IMR-90 (cell line): ENCODE measurements around the gene ST6GALNAC3. TPM values are rescaled to one million over a fixed set of nuclear protein-coding genes. Genes with fewer than 3 reads are reported as not detected.

Experiments
- ATAC-seq: fragments of 200-7000 bp; cut with Tn5 transposase; 2 replicates; pipeline ENCODE4 v1.9.1; 2020; ENCODE audit warnings: low read depth, mild to moderate bottlenecking, moderate library complexity
- BruUV-seq: library from RNA; stranded (reverse); fragments of 400-500 nt; replicated peaks from 2 replicates; lab custom pipeline; 2021; lab: Mats Ljungman, UMichigan
- CTCF ChIA-PET: fragments of 300-600 bp; formaldehyde crosslinking; extraction: SDS; loops from one replicate; lab custom pipeline; 2021; ENCODE audit warnings: antibody characterized with exemption; lab: Yijun Ruan, JAX
- POLR2A ChIA-PET: fragments of 300-600 bp; sonication (Branson Sonifier 250); formaldehyde crosslinking; loops from one replicate; lab custom pipeline; 2022; ENCODE audit warnings: antibody characterized with exemption; ENCODE audit not compliant: unreplicated experiment; lab: Charles Lee
- DNase-seq: peaks from one replicate; pipeline ENCODE4 v3.0.0; 2013
- H2AFZ ChIP-seq: replicated peaks from 2 replicates; pipeline ENCODE3; 2013; ENCODE audit warnings: low read length, mild to moderate bottlenecking; ENCODE audit not compliant: poor library complexity
- H2AK5ac ChIP-seq: 2 replicates; pipeline ENCODE4 v1.6.1; 2013; ENCODE audit warnings: low read depth, low read length, inconsistent platforms
- H2AK9ac ChIP-seq: replicated peaks from 2 replicates; pipeline ENCODE3; 2013; ENCODE audit warnings: mild to moderate bottlenecking, low read depth, low read length, moderate library complexity; ENCODE audit not compliant: poor library complexity
- H2BK120ac ChIP-seq: 2 replicates; pipeline ENCODE4 v1.6.1; 2013; ENCODE audit warnings: low read depth, low read length, inconsistent platforms
- H2BK15ac ChIP-seq: 3 replicates; pipeline ENCODE4 v1.6.1; 2013; ENCODE audit warnings: low read depth, low read length, inconsistent platforms
- H2BK20ac ChIP-seq: 2 replicates; pipeline ENCODE4 v1.6.1; 2013; ENCODE audit warnings: low read depth, mild to moderate bottlenecking, inconsistent platforms, low read length, moderate library complexity
- H2BK5ac ChIP-seq: 2 replicates; pipeline ENCODE4 v1.6.1; 2013; ENCODE audit warnings: mild to moderate bottlenecking, low read depth, low read length, inconsistent platforms; ENCODE audit not compliant: poor library complexity, severe bottlenecking
- H3K14ac ChIP-seq: replicated peaks from 2 replicates; pipeline ENCODE4 v1.6.1; 2013; ENCODE audit warnings: low read depth, low read length, inconsistent platforms
- H3K18ac ChIP-seq: 2 replicates; pipeline ENCODE4 v1.6.1; 2013; ENCODE audit warnings: low read depth, low read length, control low read depth
- H3K23ac ChIP-seq: 2 replicates; pipeline ENCODE4 v1.6.1; 2013; ENCODE audit warnings: low read depth, low read length, inconsistent platforms
- H3K27ac ChIP-seq: 2 replicates; pipeline ENCODE4 v1.5.1; 2013; ENCODE audit warnings: mild to moderate bottlenecking, control low read depth, low read length; ENCODE audit not compliant: insufficient read depth
- H3K27me3 ChIP-seq: 2 replicates; pipeline ENCODE4 v1.6.1; 2013; ENCODE audit warnings: low read length; ENCODE audit not compliant: control insufficient read depth, insufficient read depth
- H3K36me3 ChIP-seq: 2 replicates; pipeline ENCODE4 v1.6.1; 2013; ENCODE audit warnings: low read length, mixed read lengths; ENCODE audit not compliant: control insufficient read depth, insufficient read depth
- H3K4ac ChIP-seq: 2 replicates; pipeline ENCODE4 v1.6.1; 2013; ENCODE audit warnings: low read depth, low read length, inconsistent platforms
- H3K4me1 ChIP-seq: 2 replicates; pipeline ENCODE4 v1.6.1; 2013; ENCODE audit warnings: low read length, mixed read lengths; ENCODE audit not compliant: control insufficient read depth, insufficient read depth
- H3K4me2 ChIP-seq: 2 replicates; pipeline ENCODE4 v1.6.1; 2013; ENCODE audit warnings: low read depth, mild to moderate bottlenecking, control low read depth, low read length, moderate library complexity
- H3K4me3 ChIP-seq: 2 replicates; pipeline ENCODE4 v1.5.1; 2013; ENCODE audit warnings: low read depth, mild to moderate bottlenecking, control low read depth, low read length, moderate library complexity; ENCODE audit not compliant: insufficient read depth
- H3K56ac ChIP-seq: 2 replicates; pipeline ENCODE4 v1.6.1; 2013; ENCODE audit warnings: low read length, inconsistent platforms; ENCODE audit not compliant: insufficient read depth; ENCODE audit errors: extremely low read depth
- H3K79me1 ChIP-seq, 2 experiments: 2 replicates each; pipeline ENCODE4 v1.6.1; 2013; ENCODE audit warnings: low read length in 2 of 2, inconsistent platforms in 1 of 2, low read depth in 1 of 2
- H3K9ac ChIP-seq: 2 replicates; pipeline ENCODE4 v1.6.1; 2013; ENCODE audit warnings: low read depth, low read length, control low read depth
- H3K9me1 ChIP-seq: 2 replicates; pipeline ENCODE4 v1.6.1; 2013; ENCODE audit warnings: low read length, inconsistent platforms; ENCODE audit not compliant: insufficient read depth
- H3K9me3 ChIP-seq: 2 replicates; pipeline ENCODE4 v1.6.1; 2013; ENCODE audit warnings: low read length; ENCODE audit not compliant: control insufficient read depth, insufficient read depth
- H4K20me1 ChIP-seq: 2 replicates; pipeline ENCODE4 v1.6.1; 2013; ENCODE audit warnings: low read length, inconsistent platforms; ENCODE audit not compliant: insufficient read depth
- H4K5ac ChIP-seq: 2 replicates; pipeline ENCODE4 v1.6.1; 2013; ENCODE audit warnings: mild to moderate bottlenecking, low read depth, low read length, control low read depth
- H4K8ac ChIP-seq, 2 experiments: 2 replicates each; pipeline ENCODE4 v1.6.1; 2013; ENCODE audit warnings: low read depth in 2 of 2, low read length in 2 of 2, control low read depth in 1 of 2, inconsistent platforms in 1 of 2
- H4K91ac ChIP-seq: 2 replicates; pipeline ENCODE4 v1.6.1; 2013; ENCODE audit warnings: low read depth, low read length, inconsistent platforms; ENCODE audit not compliant: insufficient read depth
- BHLHE40 ChIP-seq: fragments of 150-350 bp; IDR thresholded peaks from 2 replicates; pipeline ENCODE4 v1.6.1; 2016; ENCODE audit warnings: mild to moderate bottlenecking, low read depth, low read length
- CEBPB ChIP-seq: IDR thresholded peaks from 2 replicates; pipeline ENCODE4 v1.6.1; 2012; ENCODE audit warnings: low read depth, low read length, improper control_type of control experiment
- MAFK ChIP-seq: IDR thresholded peaks from 2 replicates; pipeline ENCODE4 v1.6.1; 2012; ENCODE audit warnings: low read depth, low read length, improper control_type of control experiment
- MAZ ChIP-seq: IDR thresholded peaks from 2 replicates; pipeline ENCODE4 v1.6.1; 2012; ENCODE audit warnings: low read depth, mild to moderate bottlenecking, low read length, improper control_type of control experiment, moderate library complexity, borderline replicate concordance
- NFE2L2 ChIP-seq: fragments of 150-350 bp; IDR thresholded peaks from 2 replicates; pipeline ENCODE4 v1.6.1; 2016; ENCODE audit warnings: low read depth, mild to moderate bottlenecking, low read length
- RAD21 ChIP-seq: IDR thresholded peaks from 2 replicates; pipeline ENCODE4 v1.6.1; 2012; ENCODE audit warnings: low read length, improper control_type of control experiment
- SMC3 ChIP-seq: fragments of 150-350 bp; IDR thresholded peaks from 2 replicates; pipeline ENCODE4 v1.6.1; 2016; ENCODE audit warnings: low read depth, mild to moderate bottlenecking, antibody characterized with exemption, low read length, moderate library complexity
- WGBS, 2 experiments: methylation state at CpG; one replicate each; pipeline versions ENCODE4 v1.1.5 to v1.1.7; 2013; ENCODE audit warnings: missing lambda C conversion rate in 2 of 2; ENCODE audit not compliant: insufficient read length in 1 of 2; ENCODE audit errors: extremely low coverage in 2 of 2; 5-methylcytosine and 5-hydroxymethylcytosine counted together
- dilution Hi-C: fragments of 300-500 bp; cut with HindIII; formaldehyde crosslinking; loops from one replicate; pipeline ENCODE4 v1.14.3; 2018; ENCODE audit warnings: low sequenced_read_pairs; ENCODE audit not compliant: unreplicated experiment
- in situ Hi-C: fragments of 300-500 bp; cut with MboI; formaldehyde crosslinking; loops from 3 replicates; pipeline ENCODE4 v1.14.3; 2019; ENCODE audit warnings: low sequenced_read_pairs, inconsistent platforms, mixed read lengths
- intact Hi-C: fragments of 100-400 bp; cut with micrococcal nuclease; formaldehyde crosslinking; loops from 2 replicates; pipeline ENCODE4 v1.10.0; 2022
- polyA plus RNA-seq, 3 experiments: library from polyadenylated mRNA; depleted of rRNA; stranded (reverse); fragments of >200 nt; gene quantifications; 2 replicates each; pipeline ENCODE4 v1.2.3, GENCODE V29; 2012; ENCODE audit warnings: low replicate concordance in 1 of 3
- total RNA-seq: library from RNA; depleted of rRNA; stranded (reverse); fragments of >200 nt; gene quantifications from 2 replicates; pipeline ENCODE4 v1.2.3, GENCODE V29; 2012
- TF ChIP-seq, protein P1 (sequence below): conservative IDR thresholded peaks from 2 replicates; pipeline ENCODE4 v1.5.1; 2012; ENCODE audit warnings: mild to moderate bottlenecking, low read depth, low read length, improper control_type of control experiment
- TF ChIP-seq, protein P2 (sequence below): fragments of 150-350 bp; IDR thresholded peaks from 2 replicates; pipeline ENCODE4 v1.6.1; 2016; ENCODE audit warnings: low read depth, mild to moderate bottlenecking, low read length, moderate library complexity, borderline replicate concordance

ST6GALNAC3 gene
- total and polyA plus RNA-seq, 2 of the 4 experiments (the other 2 are of a cell fraction), result 0.65 to 1.3 TPM

DNA sequence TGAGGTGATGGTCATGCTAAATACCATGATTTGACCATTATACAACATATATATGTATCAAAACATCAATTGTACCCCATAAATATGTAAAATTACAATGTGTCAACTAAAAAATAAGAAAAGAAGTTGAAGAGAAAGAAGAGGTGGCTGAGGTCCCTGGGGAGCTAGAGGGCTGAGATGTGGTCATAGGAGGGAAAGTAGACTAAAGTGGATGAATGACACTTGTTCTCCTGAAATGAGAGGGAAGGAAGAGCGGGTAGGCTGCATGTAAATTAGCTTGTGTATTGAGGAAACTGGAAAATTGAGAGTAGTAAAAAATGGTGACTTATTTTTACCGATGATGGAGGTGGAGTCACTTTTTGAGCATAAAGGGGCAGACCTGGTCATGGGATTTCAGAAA is 117.0 kb downstream of the ST6GALNAC3 start:
- Histone ChIP-seq H2AK5ac (no peak overlapping the region), H3K4me1 (no peaks in the 10 kb centered on the region), H3K36me3 (no peaks in the 10 kb centered on the region), H4K91ac (no peak overlapping the region), H2BK20ac (no peak overlapping the region), H3K4ac (no peak overlapping the region), H2AFZ (no peak overlapping the region), H3K27me3 (no peaks in the 10 kb centered on the region), H3K56ac (no peak overlapping the region), H3K9me1 (no peaks in the 10 kb centered on the region), H3K79me1 (no peaks in the 10 kb centered on the region), H3K18ac (no peak overlapping the region), H3K4me3 (no peak overlapping the region), H3K23ac (no peak overlapping the region), H2AK9ac (no peak overlapping the region), H4K20me1 (no peaks in the 10 kb centered on the region), H3K9ac (no peak overlapping the region), H3K9me3 (no peaks in the 10 kb centered on the region), H3K4me2 (no peak overlapping the region), H2BK5ac (no peak overlapping the region), H3K27ac (no peak overlapping the region), H2BK15ac (no peak overlapping the region), H2BK120ac (no peak overlapping the region), H4K8ac (no peak overlapping the region), H3K14ac (no peak overlapping the region), H4K5ac (no peak overlapping the region)
- ATAC-seq, result no peak
- TF ChIP-seq MAFK (no peak), MAZ (no peak), NFE2L2 (no peak), RAD21 (no peak), BHLHE40 (no peak), SMC3 (no peak), CEBPB (no peak)
- TF ChIP-seq, protein P1, sequence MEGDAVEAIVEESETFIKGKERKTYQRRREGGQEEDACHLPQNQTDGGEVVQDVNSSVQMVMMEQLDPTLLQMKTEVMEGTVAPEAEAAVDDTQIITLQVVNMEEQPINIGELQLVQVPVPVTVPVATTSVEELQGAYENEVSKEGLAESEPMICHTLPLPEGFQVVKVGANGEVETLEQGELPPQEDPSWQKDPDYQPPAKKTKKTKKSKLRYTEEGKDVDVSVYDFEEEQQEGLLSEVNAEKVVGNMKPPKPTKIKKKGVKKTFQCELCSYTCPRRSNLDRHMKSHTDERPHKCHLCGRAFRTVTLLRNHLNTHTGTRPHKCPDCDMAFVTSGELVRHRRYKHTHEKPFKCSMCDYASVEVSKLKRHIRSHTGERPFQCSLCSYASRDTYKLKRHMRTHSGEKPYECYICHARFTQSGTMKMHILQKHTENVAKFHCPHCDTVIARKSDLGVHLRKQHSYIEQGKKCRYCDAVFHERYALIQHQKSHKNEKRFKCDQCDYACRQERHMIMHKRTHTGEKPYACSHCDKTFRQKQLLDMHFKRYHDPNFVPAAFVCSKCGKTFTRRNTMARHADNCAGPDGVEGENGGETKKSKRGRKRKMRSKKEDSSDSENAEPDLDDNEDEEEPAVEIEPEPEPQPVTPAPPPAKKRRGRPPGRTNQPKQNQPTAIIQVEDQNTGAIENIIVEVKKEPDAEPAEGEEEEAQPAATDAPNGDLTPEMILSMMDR, result no peak
- TF ChIP-seq, protein P2, sequence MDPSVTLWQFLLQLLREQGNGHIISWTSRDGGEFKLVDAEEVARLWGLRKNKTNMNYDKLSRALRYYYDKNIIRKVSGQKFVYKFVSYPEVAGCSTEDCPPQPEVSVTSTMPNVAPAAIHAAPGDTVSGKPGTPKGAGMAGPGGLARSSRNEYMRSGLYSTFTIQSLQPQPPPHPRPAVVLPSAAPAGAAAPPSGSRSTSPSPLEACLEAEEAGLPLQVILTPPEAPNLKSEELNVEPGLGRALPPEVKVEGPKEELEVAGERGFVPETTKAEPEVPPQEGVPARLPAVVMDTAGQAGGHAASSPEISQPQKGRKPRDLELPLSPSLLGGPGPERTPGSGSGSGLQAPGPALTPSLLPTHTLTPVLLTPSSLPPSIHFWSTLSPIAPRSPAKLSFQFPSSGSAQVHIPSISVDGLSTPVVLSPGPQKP, result no peak
- in situ Hi-C loops (no loop called here), dilution Hi-C loops (no loop called here), intact Hi-C loops (no loop called here)
- ChIA-PET POLR2A (no interaction called here), CTCF (interaction anchor here (0.7 kb wide), 1 partner anchor 1092 kb away, joined by 3 read pairs; no protein-coding TSS in a partner anchor)
- no TSS peak for BruUV-seq
- WGBS, 2 experiments, result 71% methylated on average over 1 of the region's 2 CpGs; no CpG with 5 or more reads in 1 of the 2 experiments
- no peak for DNase-seq
